H1 (cell line): Measurements from ENCODE around the gene ARPP19. TPM values are rescaled to one million over a fixed set of nuclear protein-coding genes. Genes with fewer than 3 reads are reported as not detected.

Experiments
- CTCF ChIA-PET: fragments of 300-600 bp; sonication (Branson Sonifier 250); formaldehyde crosslinking; loops from one replicate; lab custom pipeline; 2021; ENCODE audit not compliant: partially characterized antibody; lab: Charles Lee
- POLR2A ChIA-PET: fragments of 300-600 bp; sonication (Branson Sonifier 250); formaldehyde crosslinking; loops from one replicate; lab custom pipeline; 2021; ENCODE audit warnings: inconsistent platforms; ENCODE audit not compliant: partially characterized antibody; lab: Charles Lee
- DNase-seq, 2 experiments: peaks; one replicate each; pipeline versions ENCODE4 v3.0.0 to v3.0.0-alpha.2; 2010 to 2022; ENCODE audit warnings: low spot score in 2 of 2, low read depth in 1 of 2, mixed read lengths in 1 of 2
- FAIRE-seq: peaks from 2 replicates; lab custom pipeline; 2011; peaks lifted over from hg19 to GRCh38; lab: Jason Lieb, UNC
- H2AFZ ChIP-seq: 2 replicates; pipeline ENCODE4 v1.8.1; 2012; ENCODE audit warnings: low read length, inconsistent platforms
- H2AK5ac ChIP-seq: 2 replicates; pipeline ENCODE4 v1.6.1; 2013; ENCODE audit warnings: low read depth, low read length
- H2BK120ac ChIP-seq: replicated peaks from 2 replicates; pipeline ENCODE3; 2013; ENCODE audit warnings: low read depth, low read length, inconsistent platforms
- H2BK12ac ChIP-seq: 2 replicates; pipeline ENCODE4 v1.6.1; 2013; ENCODE audit warnings: low read depth, low read length
- H2BK15ac ChIP-seq: 2 replicates; pipeline ENCODE4 v1.6.1; 2013; ENCODE audit warnings: low read length
- H2BK20ac ChIP-seq: 2 replicates; pipeline ENCODE4 v1.6.1; 2013; ENCODE audit warnings: low read length
- H2BK5ac ChIP-seq: 2 replicates; pipeline ENCODE4 v1.6.1; 2013; ENCODE audit warnings: low read depth, low read length
- H3K14ac ChIP-seq: 2 replicates; pipeline ENCODE4 v1.6.1; 2013; ENCODE audit warnings: inconsistent platforms; ENCODE audit not compliant: insufficient read length
- H3K18ac ChIP-seq: 2 replicates; pipeline ENCODE4 v1.6.1; 2013; ENCODE audit warnings: low read length; ENCODE audit errors: extremely low read depth
- H3K23ac ChIP-seq: 2 replicates; pipeline ENCODE4 v1.6.1; 2013; ENCODE audit warnings: inconsistent platforms; ENCODE audit not compliant: insufficient read length
- H3K23me2 ChIP-seq: 2 replicates; pipeline ENCODE4 v1.6.1; 2013; ENCODE audit warnings: low read depth, low read length
- H3K27ac ChIP-seq: 2 replicates; pipeline ENCODE4 v1.6.1; 2011; ENCODE audit warnings: low read depth, low read length, inconsistent platforms
- H3K27me3 ChIP-seq, 4 experiments: replicated peaks in 1 of 4; 1 replicate in 1 of 4; 2 replicates in 3 of 4; pipeline versions ENCODE4 v1.6.1 to v1.8.1; 2011 to 2013; ENCODE audit warnings: low read length in 3 of 4, mild to moderate bottlenecking in 3 of 4, inconsistent platforms in 2 of 4, mixed read lengths in 2 of 4, moderate library complexity in 1 of 4; ENCODE audit not compliant: control insufficient read depth in 3 of 4, insufficient read depth in 3 of 4; ENCODE audit errors: extremely low read depth in 1 of 4
- H3K36me3 ChIP-seq, 4 experiments: 2 replicates each; pipeline versions ENCODE4 v1.6.1 to v1.8.1; 2011 to 2013; ENCODE audit warnings: mild to moderate bottlenecking in 4 of 4, low read length in 3 of 4, moderate library complexity in 2 of 4, control low read depth in 1 of 4, inconsistent platforms in 1 of 4; ENCODE audit not compliant: insufficient read depth in 4 of 4, control insufficient read depth in 2 of 4
- H3K4ac ChIP-seq: replicated peaks from 2 replicates; pipeline ENCODE3; 2013; ENCODE audit warnings: low read length, low read depth, mixed read lengths, inconsistent platforms; ENCODE audit not compliant: insufficient read length
- H3K4me1 ChIP-seq, 4 experiments: replicated peaks in 1 of 4; 1 replicate in 1 of 4; 2 replicates in 3 of 4; pipeline versions ENCODE4 v1.6.1 to v1.8.1; 2011 to 2013; ENCODE audit warnings: low read length in 3 of 4, inconsistent platforms in 2 of 4, mixed read lengths in 1 of 4; ENCODE audit not compliant: insufficient read depth in 4 of 4, control insufficient read depth in 3 of 4
- H3K4me2 ChIP-seq, 2 experiments: 2 replicates each; pipeline versions ENCODE4 v1.6.1 to v1.8.1; 2011 to 2013; ENCODE audit warnings: low read depth in 2 of 2, low read length in 2 of 2, control low read depth in 1 of 2, inconsistent platforms in 1 of 2, mild to moderate bottlenecking in 1 of 2; ENCODE audit not compliant: insufficient read depth in 1 of 2
- H3K4me3 ChIP-seq, 4 experiments: fragments of 200-600, 300-600 bp in 1 of 4; sonication (generic), shearing (Covaris generic), sonication (Bioruptor Twin) in 1 of 4; 2 replicates each; pipeline versions ENCODE4 v1.5.1 to v1.8.1; 2011 to 2016; ENCODE audit warnings: low read length in 4 of 4, low read depth in 3 of 4, control low read depth in 2 of 4, inconsistent platforms in 2 of 4, mild to moderate bottlenecking in 2 of 4, mixed read lengths in 1 of 4, moderate library complexity in 1 of 4; ENCODE audit not compliant: insufficient read depth in 2 of 4; ENCODE audit errors: extremely low read depth in 1 of 4
- H3K56ac ChIP-seq: replicated peaks from 2 replicates; pipeline ENCODE3; 2013; ENCODE audit warnings: low read depth, mild to moderate bottlenecking, mixed read lengths, low read length, inconsistent platforms; ENCODE audit not compliant: insufficient read length
- H3K79me1 ChIP-seq: 2 replicates; pipeline ENCODE4 v1.6.1; 2013; ENCODE audit warnings: low read depth, low read length, control low read depth
- H3K79me2 ChIP-seq, 2 experiments: 2 replicates each; pipeline versions ENCODE4 v1.6.1 to v1.8.1; 2012 to 2013; ENCODE audit warnings: low read length in 2 of 2, mild to moderate bottlenecking in 2 of 2, inconsistent platforms in 1 of 2; ENCODE audit not compliant: insufficient read depth in 2 of 2, control insufficient read depth in 1 of 2
- H3K9ac ChIP-seq, 4 experiments: replicated peaks in 1 of 4; 1 replicate in 1 of 4; 2 replicates in 3 of 4; pipeline versions ENCODE4 v1.6.1 to v1.8.1; 2011 to 2013; ENCODE audit warnings: low read depth in 3 of 4, low read length in 3 of 4, control low read depth in 2 of 4, mild to moderate bottlenecking in 2 of 4, moderate library complexity in 2 of 4, inconsistent platforms in 1 of 4; ENCODE audit errors: extremely low read depth in 1 of 4
- H3K9me3 ChIP-seq, 2 experiments: 2 replicates each; pipeline versions ENCODE4 v1.6.1 to v1.8.1; 2012 to 2013; ENCODE audit warnings: mild to moderate bottlenecking in 2 of 2, moderate library complexity in 2 of 2, control low read depth in 1 of 2, inconsistent platforms in 1 of 2, low read depth in 1 of 2, low read length in 1 of 2, mixed read lengths in 1 of 2; ENCODE audit not compliant: insufficient read depth in 2 of 2
- H4K20me1 ChIP-seq, 2 experiments: replicated peaks in 1 of 2; 2 replicates each; pipeline versions ENCODE3 to v1.8.1; 2011 to 2013; ENCODE audit warnings: inconsistent platforms in 2 of 2, low read length in 2 of 2, mild to moderate bottlenecking in 1 of 2; ENCODE audit not compliant: insufficient read depth in 2 of 2, control insufficient read depth in 1 of 2
- H4K5ac ChIP-seq: 2 replicates; pipeline ENCODE4 v1.6.1; 2013; ENCODE audit warnings: low read length, low read depth, mixed read lengths, inconsistent platforms; ENCODE audit not compliant: insufficient read length
- H4K8ac ChIP-seq: 2 replicates; pipeline ENCODE4 v1.8.0; 2013; ENCODE audit warnings: mild to moderate bottlenecking, moderate library complexity, low read length, inconsistent platforms; ENCODE audit not compliant: insufficient read depth; ENCODE audit errors: extremely low read depth
- H4K91ac ChIP-seq: replicated peaks from 2 replicates; pipeline ENCODE3; 2013; ENCODE audit warnings: low read length, mixed read lengths, inconsistent platforms; ENCODE audit not compliant: insufficient read length
- CHD2 ChIP-seq: IDR thresholded peaks from 2 replicates; pipeline ENCODE4 v1.6.1; 2012; ENCODE audit warnings: low read length, improper control_type of control experiment
- CTBP2 ChIP-seq: IDR thresholded peaks from 2 replicates; pipeline ENCODE4 v1.7.0; 2011; ENCODE audit warnings: borderline replicate concordance, mild to moderate bottlenecking, moderate library complexity, mixed read lengths, low read length; ENCODE audit not compliant: insufficient read depth, insufficient read length
- KDM4A ChIP-seq: IDR thresholded peaks from one replicate; pipeline ENCODE4 v1.7.1; 2012; ENCODE audit warnings: low read depth, mild to moderate bottlenecking, moderate library complexity, low read length, inconsistent platforms; ENCODE audit not compliant: severe bottlenecking
- POLR2AphosphoS5 ChIP-seq: IDR thresholded peaks from 2 replicates; pipeline ENCODE4 v1.6.1; 2011; ENCODE audit warnings: low read depth, low read length
- TAF7 ChIP-seq: optimal IDR thresholded peaks from 2 replicates; pipeline ENCODE3; 2011; ENCODE audit warnings: low read depth, mild to moderate bottlenecking, inconsistent platforms, low read length, moderate library complexity, borderline replicate concordance
- WGBS, 2 experiments: shearing (Covaris generic) in 1 of 2; methylation state at CpG; one replicate each; pipeline versions ENCODE4 v1.1.6 to v1.1.7; 2013 to 2015; ENCODE audit warnings: low lambda C conversion rate in 2 of 2, mixed read lengths in 2 of 2, inconsistent platforms in 1 of 2, low coverage in 1 of 2, missing lambda C conversion rate in 1 of 2; ENCODE audit not compliant: insufficient replicate concordance in 2 of 2, insufficient coverage in 1 of 2, insufficient read length in 1 of 2; ENCODE audit errors: extremely low coverage in 1 of 2, missing lambda C conversion rate in 1 of 2; 5-methylcytosine and 5-hydroxymethylcytosine counted together
- polyA plus RNA-seq, 7 experiments: library from polyadenylated mRNA; depleted of rRNA in 3 of 7; stranded (reverse) in 5 of 7; unstranded in 2 of 7; fragments of >200 nt in 5 of 7; fragments of 200-250 nt in 2 of 7; gene quantifications; 1 replicate in 5 of 7; 2 replicates in 1 of 7; 4 replicates in 1 of 7; pipeline versions ENCODE4 v1.2.1 to v1.2.3, GENCODE V29; 2011 to 2013; ENCODE audit warnings: missing spikeins in 2 of 7, mixed read lengths in 2 of 7
- total RNA-seq: library from RNA; stranded (reverse); fragmentation: NEBNext Ultra II Directional; extraction: Animal tissue kit (Norgen Biotek cat#: 25700); gene quantifications from 2 replicates; pipeline ENCODE4 v1.2.1, GENCODE V29; 2021
- TF ChIP-seq, protein P1 (sequence below): IDR thresholded peaks from 2 replicates; pipeline ENCODE4 v1.6.1; 2012; ENCODE audit warnings: inconsistent platforms

ARPP19 gene
- total and polyA plus RNA-seq, 2 of the 8 experiments (the other 6 are each of a cell fraction or from before 2014, with no cell fraction given), result 81.9 to 274 TPM

DNA sequence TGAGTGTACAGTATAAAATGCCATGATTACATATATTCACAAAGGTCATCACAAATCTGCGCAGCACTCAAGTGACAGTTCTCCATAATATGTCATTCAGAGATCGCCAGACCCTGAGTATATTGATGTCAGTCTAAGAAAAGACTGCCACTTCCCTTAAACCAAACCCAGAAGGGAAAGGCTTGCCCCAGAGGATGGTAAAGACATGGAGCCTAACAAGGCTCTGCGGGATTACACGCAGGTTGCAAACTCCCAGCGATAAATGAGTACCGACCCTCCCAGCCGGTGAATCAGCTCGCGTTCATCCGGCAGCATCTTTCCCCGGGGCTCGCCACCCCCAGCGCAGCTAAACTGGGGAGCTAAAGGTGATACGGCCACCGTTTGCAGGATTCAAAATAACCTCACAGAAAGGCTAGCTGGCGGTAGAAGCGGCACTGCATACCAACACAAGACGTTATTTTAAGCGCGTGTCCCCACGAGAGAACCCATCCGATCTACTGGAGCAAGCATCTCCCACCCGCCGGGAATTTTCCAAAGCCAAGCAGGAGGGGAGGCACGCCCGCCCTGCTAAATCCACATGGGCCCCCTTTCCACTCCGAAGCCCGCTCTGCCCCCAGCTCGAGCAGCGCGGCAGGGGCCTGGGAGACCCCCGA is 40.8 kb downstream of the ARPP19 start:
- no peaks in the 10 kb centered on the region for H3K9me3 ChIP-seq
- H4K91ac ChIP-seq, result no peak overlapping the region
- no peak overlapping the region for H3K23ac ChIP-seq
- H2BK20ac ChIP-seq, result no peak overlapping the region
- peaks cover 0 to 2% of the 10 kb centered on the region in 2 experiments for H4K20me1 ChIP-seq
- H2BK15ac ChIP-seq, result peak overlapping the region; percentile 40; the same call in 1 of the 2 replicates
- H2AK5ac ChIP-seq, result no peak overlapping the region
- H3K18ac ChIP-seq, result peak overlapping the region; percentile 49; the same call in 1 of the 2 replicates
- no peak overlapping the region for H2BK120ac ChIP-seq
- H3K79me1 ChIP-seq, result no peaks in the 10 kb centered on the region; the same call in 1 of the 2 replicates
- WGBS, 2 experiments, result 6% methylated on average over 31 of the region's 32 CpGs; no CpG with 5 or more reads in 1 of the 2 experiments
- ChIA-PET CTCF (interaction anchor here (1.0 to 1.9 kb wide), 2 partner anchors 8 to 196 kb away, joined by 3 to 4 read pairs; no protein-coding TSS in a partner anchor), POLR2A (interaction anchor here (0.9 to 2.2 kb wide), 5 partner anchors 9 to 182 kb away, joined by 3 to 6 read pairs (median 3); partner anchors contain the start of gene ARPP19)
- H2BK12ac ChIP-seq, result no peak overlapping the region
- peaks cover 6 to 29% (median 20%) of the 10 kb centered on the region in 4 experiments for H3K27me3 ChIP-seq
- H3K79me2 ChIP-seq, result peaks cover 0 to 28% of the 10 kb centered on the region in 2 experiments; a peak in 3 of 4 replicates
- no peak overlapping the region for H3K14ac ChIP-seq
- no peak overlapping the region for H4K8ac ChIP-seq
- H3K4me2 ChIP-seq, result peak overlapping the region; percentile 97
- no peak overlapping the region for H3K27ac ChIP-seq
- H3K4ac ChIP-seq, result no peak overlapping the region
- H3K23me2 ChIP-seq, result peaks cover 7% of the 10 kb centered on the region; the same call in 1 of the 2 replicates
- DNase-seq, result peak in 1 of 2 experiments; percentile 51
- FAIRE-seq, result no peak
- peak overlapping the region; percentile 28 to 68 (median 54); a peak in 6 of 7 replicates for H3K9ac ChIP-seq
- no peaks in the 10 kb centered on the region for H3K36me3 ChIP-seq
- no peak overlapping the region for H2BK5ac ChIP-seq
- no peak overlapping the region; the same call in 1 of the 2 replicates for H2AFZ ChIP-seq
- no peak for TF ChIP-seq CHD2
- peak; percentile 7 for TF ChIP-seq TAF7
- no peak for TF ChIP-seq POLR2AphosphoS5
- peak; percentile 92 for TF ChIP-seq KDM4A
- TF ChIP-seq CTBP2, result peak; percentile 17
- TF ChIP-seq, protein P1, sequence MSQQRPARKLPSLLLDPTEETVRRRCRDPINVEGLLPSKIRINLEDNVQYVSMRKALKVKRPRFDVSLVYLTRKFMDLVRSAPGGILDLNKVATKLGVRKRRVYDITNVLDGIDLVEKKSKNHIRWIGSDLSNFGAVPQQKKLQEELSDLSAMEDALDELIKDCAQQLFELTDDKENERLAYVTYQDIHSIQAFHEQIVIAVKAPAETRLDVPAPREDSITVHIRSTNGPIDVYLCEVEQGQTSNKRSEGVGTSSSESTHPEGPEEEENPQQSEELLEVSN, result 0 out of 2 replicates have a peak, but pooled peaks have one; percentile 15
- peak overlapping the region; percentile 57 to 78 (median 64) for H3K4me3 ChIP-seq
- H4K5ac ChIP-seq, result no peak overlapping the region
- H3K4me1 ChIP-seq, result peaks cover 4 to 11% (median 7%) of the 10 kb centered on the region in 4 experiments; a peak in 6 of 7 replicates
- H3K56ac ChIP-seq, result no peak overlapping the region
